H1 (cell line): ENCODE data around the gene GUCA1A. TPM values are rescaled to one million over a fixed set of nuclear protein-coding genes. Genes with fewer than 3 reads are reported as not detected.

ENCODE experiments used
- CTCF ChIA-PET: fragments of 300-600 bp; sonication (Branson Sonifier 250); formaldehyde crosslinking; loops from one replicate; lab custom pipeline; 2021; ENCODE audit not compliant: partially characterized antibody; lab: Charles Lee
- POLR2A ChIA-PET: fragments of 300-600 bp; sonication (Branson Sonifier 250); formaldehyde crosslinking; loops from one replicate; lab custom pipeline; 2021; ENCODE audit warnings: inconsistent platforms; ENCODE audit not compliant: partially characterized antibody; lab: Charles Lee
- DNase-seq, 2 experiments: peaks; one replicate each; pipeline versions ENCODE4 v3.0.0 to v3.0.0-alpha.2; 2010 to 2022; ENCODE audit warnings: low spot score in 2 of 2, low read depth in 1 of 2, mixed read lengths in 1 of 2
- FAIRE-seq: peaks from 2 replicates; lab custom pipeline; 2011; peaks lifted over from hg19 to GRCh38; lab: Jason Lieb, UNC
- H2AFZ ChIP-seq: 2 replicates; pipeline ENCODE4 v1.8.1; 2012; ENCODE audit warnings: low read length, inconsistent platforms
- H2AK5ac ChIP-seq: 2 replicates; pipeline ENCODE4 v1.6.1; 2013; ENCODE audit warnings: low read depth, low read length
- H2BK120ac ChIP-seq: replicated peaks from 2 replicates; pipeline ENCODE3; 2013; ENCODE audit warnings: low read depth, low read length, inconsistent platforms
- H2BK12ac ChIP-seq: 2 replicates; pipeline ENCODE4 v1.6.1; 2013; ENCODE audit warnings: low read depth, low read length
- H2BK15ac ChIP-seq: 2 replicates; pipeline ENCODE4 v1.6.1; 2013; ENCODE audit warnings: low read length
- H2BK20ac ChIP-seq: 2 replicates; pipeline ENCODE4 v1.6.1; 2013; ENCODE audit warnings: low read length
- H2BK5ac ChIP-seq: 2 replicates; pipeline ENCODE4 v1.6.1; 2013; ENCODE audit warnings: low read depth, low read length
- H3K14ac ChIP-seq: 2 replicates; pipeline ENCODE4 v1.6.1; 2013; ENCODE audit warnings: inconsistent platforms; ENCODE audit not compliant: insufficient read length
- H3K18ac ChIP-seq: 2 replicates; pipeline ENCODE4 v1.6.1; 2013; ENCODE audit warnings: low read length; ENCODE audit errors: extremely low read depth
- H3K23ac ChIP-seq: 2 replicates; pipeline ENCODE4 v1.6.1; 2013; ENCODE audit warnings: inconsistent platforms; ENCODE audit not compliant: insufficient read length
- H3K23me2 ChIP-seq: 2 replicates; pipeline ENCODE4 v1.6.1; 2013; ENCODE audit warnings: low read depth, low read length
- H3K27ac ChIP-seq: 2 replicates; pipeline ENCODE4 v1.6.1; 2011; ENCODE audit warnings: low read depth, low read length, inconsistent platforms
- H3K27me3 ChIP-seq, 4 experiments: replicated peaks in 1 of 4; 1 replicate in 1 of 4; 2 replicates in 3 of 4; pipeline versions ENCODE4 v1.6.1 to v1.8.1; 2011 to 2013; ENCODE audit warnings: low read length in 3 of 4, mild to moderate bottlenecking in 3 of 4, inconsistent platforms in 2 of 4, mixed read lengths in 2 of 4, moderate library complexity in 1 of 4; ENCODE audit not compliant: control insufficient read depth in 3 of 4, insufficient read depth in 3 of 4; ENCODE audit errors: extremely low read depth in 1 of 4
- H3K36me3 ChIP-seq, 4 experiments: 2 replicates each; pipeline versions ENCODE4 v1.6.1 to v1.8.1; 2011 to 2013; ENCODE audit warnings: mild to moderate bottlenecking in 4 of 4, low read length in 3 of 4, moderate library complexity in 2 of 4, control low read depth in 1 of 4, inconsistent platforms in 1 of 4; ENCODE audit not compliant: insufficient read depth in 4 of 4, control insufficient read depth in 2 of 4
- H3K4ac ChIP-seq: replicated peaks from 2 replicates; pipeline ENCODE3; 2013; ENCODE audit warnings: low read length, low read depth, mixed read lengths, inconsistent platforms; ENCODE audit not compliant: insufficient read length
- H3K4me1 ChIP-seq, 4 experiments: replicated peaks in 1 of 4; 1 replicate in 1 of 4; 2 replicates in 3 of 4; pipeline versions ENCODE4 v1.6.1 to v1.8.1; 2011 to 2013; ENCODE audit warnings: low read length in 3 of 4, inconsistent platforms in 2 of 4, mixed read lengths in 1 of 4; ENCODE audit not compliant: insufficient read depth in 4 of 4, control insufficient read depth in 3 of 4
- H3K4me2 ChIP-seq, 2 experiments: 2 replicates each; pipeline versions ENCODE4 v1.6.1 to v1.8.1; 2011 to 2013; ENCODE audit warnings: low read depth in 2 of 2, low read length in 2 of 2, control low read depth in 1 of 2, inconsistent platforms in 1 of 2, mild to moderate bottlenecking in 1 of 2; ENCODE audit not compliant: insufficient read depth in 1 of 2
- H3K4me3 ChIP-seq, 4 experiments: fragments of 200-600, 300-600 bp in 1 of 4; sonication (generic), shearing (Covaris generic), sonication (Bioruptor Twin) in 1 of 4; 2 replicates each; pipeline versions ENCODE4 v1.5.1 to v1.8.1; 2011 to 2016; ENCODE audit warnings: low read length in 4 of 4, low read depth in 3 of 4, control low read depth in 2 of 4, inconsistent platforms in 2 of 4, mild to moderate bottlenecking in 2 of 4, mixed read lengths in 1 of 4, moderate library complexity in 1 of 4; ENCODE audit not compliant: insufficient read depth in 2 of 4; ENCODE audit errors: extremely low read depth in 1 of 4
- H3K56ac ChIP-seq: replicated peaks from 2 replicates; pipeline ENCODE3; 2013; ENCODE audit warnings: low read depth, mild to moderate bottlenecking, mixed read lengths, low read length, inconsistent platforms; ENCODE audit not compliant: insufficient read length
- H3K79me1 ChIP-seq: 2 replicates; pipeline ENCODE4 v1.6.1; 2013; ENCODE audit warnings: low read depth, low read length, control low read depth
- H3K79me2 ChIP-seq, 2 experiments: 2 replicates each; pipeline versions ENCODE4 v1.6.1 to v1.8.1; 2012 to 2013; ENCODE audit warnings: low read length in 2 of 2, mild to moderate bottlenecking in 2 of 2, inconsistent platforms in 1 of 2; ENCODE audit not compliant: insufficient read depth in 2 of 2, control insufficient read depth in 1 of 2
- H3K9ac ChIP-seq, 4 experiments: replicated peaks in 1 of 4; 1 replicate in 1 of 4; 2 replicates in 3 of 4; pipeline versions ENCODE4 v1.6.1 to v1.8.1; 2011 to 2013; ENCODE audit warnings: low read depth in 3 of 4, low read length in 3 of 4, control low read depth in 2 of 4, mild to moderate bottlenecking in 2 of 4, moderate library complexity in 2 of 4, inconsistent platforms in 1 of 4; ENCODE audit errors: extremely low read depth in 1 of 4
- H3K9me3 ChIP-seq, 2 experiments: 2 replicates each; pipeline versions ENCODE4 v1.6.1 to v1.8.1; 2012 to 2013; ENCODE audit warnings: mild to moderate bottlenecking in 2 of 2, moderate library complexity in 2 of 2, control low read depth in 1 of 2, inconsistent platforms in 1 of 2, low read depth in 1 of 2, low read length in 1 of 2, mixed read lengths in 1 of 2; ENCODE audit not compliant: insufficient read depth in 2 of 2
- H4K20me1 ChIP-seq, 2 experiments: replicated peaks in 1 of 2; 2 replicates each; pipeline versions ENCODE3 to v1.8.1; 2011 to 2013; ENCODE audit warnings: inconsistent platforms in 2 of 2, low read length in 2 of 2, mild to moderate bottlenecking in 1 of 2; ENCODE audit not compliant: insufficient read depth in 2 of 2, control insufficient read depth in 1 of 2
- H4K5ac ChIP-seq: 2 replicates; pipeline ENCODE4 v1.6.1; 2013; ENCODE audit warnings: low read length, low read depth, mixed read lengths, inconsistent platforms; ENCODE audit not compliant: insufficient read length
- H4K8ac ChIP-seq: 2 replicates; pipeline ENCODE4 v1.8.0; 2013; ENCODE audit warnings: mild to moderate bottlenecking, moderate library complexity, low read length, inconsistent platforms; ENCODE audit not compliant: insufficient read depth; ENCODE audit errors: extremely low read depth
- H4K91ac ChIP-seq: replicated peaks from 2 replicates; pipeline ENCODE3; 2013; ENCODE audit warnings: low read length, mixed read lengths, inconsistent platforms; ENCODE audit not compliant: insufficient read length
- BACH1 ChIP-seq: IDR thresholded peaks from 2 replicates; pipeline ENCODE4 v1.6.1; 2012; ENCODE audit warnings: low read length, improper control_type of control experiment
- BRCA1 ChIP-seq: IDR thresholded peaks from 2 replicates; pipeline ENCODE4 v1.6.1; 2012; ENCODE audit warnings: low read depth, low read length, improper control_type of control experiment
- CTBP2 ChIP-seq: IDR thresholded peaks from 2 replicates; pipeline ENCODE4 v1.7.0; 2011; ENCODE audit warnings: borderline replicate concordance, mild to moderate bottlenecking, moderate library complexity, mixed read lengths, low read length; ENCODE audit not compliant: insufficient read depth, insufficient read length
- FOSL1 ChIP-seq: IDR thresholded peaks from 2 replicates; pipeline ENCODE4 v1.6.1; 2011; ENCODE audit warnings: mild to moderate bottlenecking, low read depth, low read length, moderate library complexity; ENCODE audit not compliant: insufficient read depth
- HDAC2 ChIP-seq, 2 experiments: fragments of 300-600 bp in 1 of 2; sonication (generic) in 1 of 2; IDR thresholded peaks; 2 replicates each; pipeline ENCODE4 v1.6.1; 2011 to 2012; ENCODE audit warnings: low read depth in 2 of 2, low read length in 2 of 2, mild to moderate bottlenecking in 2 of 2, moderate library complexity in 2 of 2, borderline replicate concordance in 1 of 2, inconsistent platforms in 1 of 2
- POLR2A ChIP-seq, 2 experiments: IDR thresholded peaks; 1 replicate in 1 of 2; 2 replicates in 1 of 2; pipeline ENCODE4 v1.6.1; 2011; ENCODE audit warnings: low read depth in 2 of 2, low read length in 2 of 2, mild to moderate bottlenecking in 2 of 2; ENCODE audit errors: control extremely low read depth in 1 of 2
- TBP ChIP-seq: IDR thresholded peaks from 2 replicates; pipeline ENCODE4 v1.6.1; 2011; ENCODE audit warnings: low read depth, low read length, improper control_type of control experiment
- YY1 ChIP-seq: IDR thresholded peaks from 2 replicates; pipeline ENCODE4 v1.6.1; 2011; ENCODE audit warnings: low read depth, mild to moderate bottlenecking, low read length
- WGBS, 2 experiments: shearing (Covaris generic) in 1 of 2; methylation state at CpG; one replicate each; pipeline versions ENCODE4 v1.1.6 to v1.1.7; 2013 to 2015; ENCODE audit warnings: low lambda C conversion rate in 2 of 2, mixed read lengths in 2 of 2, inconsistent platforms in 1 of 2, low coverage in 1 of 2, missing lambda C conversion rate in 1 of 2; ENCODE audit not compliant: insufficient replicate concordance in 2 of 2, insufficient coverage in 1 of 2, insufficient read length in 1 of 2; ENCODE audit errors: extremely low coverage in 1 of 2, missing lambda C conversion rate in 1 of 2; 5-methylcytosine and 5-hydroxymethylcytosine counted together
- polyA plus RNA-seq, 7 experiments: library from polyadenylated mRNA; depleted of rRNA in 3 of 7; stranded (reverse) in 5 of 7; unstranded in 2 of 7; fragments of >200 nt in 5 of 7; fragments of 200-250 nt in 2 of 7; gene quantifications; 1 replicate in 5 of 7; 2 replicates in 1 of 7; 4 replicates in 1 of 7; pipeline versions ENCODE4 v1.2.1 to v1.2.3, GENCODE V29; 2011 to 2013; ENCODE audit warnings: missing spikeins in 2 of 7, mixed read lengths in 2 of 7
- total RNA-seq: library from RNA; stranded (reverse); fragmentation: NEBNext Ultra II Directional; extraction: Animal tissue kit (Norgen Biotek cat#: 25700); gene quantifications from 2 replicates; pipeline ENCODE4 v1.2.1, GENCODE V29; 2021

The GUCA1A gene
- total and polyA plus RNA-seq, 2 of the 8 experiments (the other 6 are each of a cell fraction or from before 2014, with no cell fraction given): 4.6 to 24.6 TPM

GRCh38 chr6:42179945-42180313 lies 6.8 kb downstream of the GUCA1A start:
- WGBS, 2 experiments: 94% methylated on average over 3 of the region's 3 CpGs; no CpG with 5 or more reads in 1 of the 2 experiments
- no peaks in the 10 kb centered on the region for H3K9me3 ChIP-seq
- H3K23ac ChIP-seq: no peak overlapping the region
- no peak overlapping the region for H2BK5ac ChIP-seq
- H4K20me1 ChIP-seq: no peaks in the 10 kb centered on the region
- peaks cover 4% of the 10 kb centered on the region for H3K23me2 ChIP-seq
- FAIRE-seq: no peak
- peaks cover 3 to 15% (median 11%) of the 10 kb centered on the region in 4 experiments for H3K4me1 ChIP-seq
- H3K79me2 ChIP-seq: no peaks in the 10 kb centered on the region
- ChIA-PET CTCF (interaction anchor here (0.9 to 1.6 kb wide), 7 partner anchors 9 to 136 kb away, joined by 3 to 6 read pairs (median 4); no protein-coding TSS in a partner anchor), POLR2A (interaction anchor here (0.7 to 1.9 kb wide), 4 partner anchors 14 to 384 kb away, joined by 3 to 5 read pairs (median 4); partner anchors contain the start of genes TAF8 and UBR2)
- H3K79me1 ChIP-seq: no peaks in the 10 kb centered on the region
- H2AK5ac ChIP-seq: no peak overlapping the region
- H4K8ac ChIP-seq: no peak overlapping the region
- no peak overlapping the region for H4K91ac ChIP-seq
- no peak overlapping the region for H3K4ac ChIP-seq
- no peak overlapping the region for H3K14ac ChIP-seq
- no peak overlapping the region for H3K4me2 ChIP-seq
- H3K27ac ChIP-seq: no peak overlapping the region
- no peak overlapping the region for H3K4me3 ChIP-seq
- H3K36me3 ChIP-seq: no peaks in the 10 kb centered on the region
- no peak for DNase-seq
- no peak overlapping the region for H3K9ac ChIP-seq
- H2BK120ac ChIP-seq: no peak overlapping the region
- no peak overlapping the region for H3K18ac ChIP-seq
- no peak overlapping the region for H2AFZ ChIP-seq
- H3K56ac ChIP-seq: no peak overlapping the region
- H3K27me3 ChIP-seq: no peaks in the 10 kb centered on the region; a peak in 1 of 7 replicates
- no peak overlapping the region for H2BK15ac ChIP-seq
- TF ChIP-seq TBP (no peak), YY1 (no peak), FOSL1 (no peak), BACH1 (no peak), BRCA1 (no peak), POLR2A (IDR thresholded peaks at IDR 0.05; ENCODE audit: control extremely low read depth in 1 of 2, low read depth in 2 of 2, low read length in 2 of 2) (no peak), HDAC2 (IDR thresholded peaks at IDR 0.05; ENCODE audit: borderline replicate concordance in 1 of 2, low read depth in 2 of 2, low read length in 2 of 2) (no peak), CTBP2 (no peak)
- no peak overlapping the region for H4K5ac ChIP-seq
- no peak overlapping the region for H2BK20ac ChIP-seq
- no peak overlapping the region for H2BK12ac ChIP-seq
